ENCODE results near the gene ZMIZ1.

The ZMIZ1 gene

GRCh38 chr10:79183468-79183865 lies 114.7 kb downstream of the ZMIZ1 start:
- no peak for DNase-seq (ENCODE audit: extremely low read depth in 1 of 2, low read depth in 1 of 2)

DNA sequence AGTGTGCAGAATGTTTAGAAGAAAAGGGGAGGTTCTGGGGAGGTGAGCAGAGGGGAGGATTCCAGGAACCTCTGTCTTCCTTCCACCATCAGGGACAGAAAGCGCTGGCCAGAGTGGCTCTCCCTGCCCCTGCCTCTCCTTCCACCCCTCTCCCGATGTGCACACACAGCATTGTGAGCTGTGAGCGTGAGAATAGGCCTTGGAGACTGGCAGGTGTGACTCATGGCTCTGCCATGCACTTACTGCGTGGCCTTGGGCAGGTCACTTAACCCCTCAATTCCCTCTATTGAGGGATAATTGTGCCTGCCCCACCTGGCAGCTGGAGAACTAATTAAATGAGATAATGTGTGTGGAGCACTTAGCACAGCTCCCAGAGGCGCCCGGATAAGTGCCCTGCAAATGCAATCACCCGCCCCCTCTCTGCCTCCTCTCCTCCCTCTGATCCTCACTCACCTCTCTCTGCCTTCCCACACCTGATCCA lies 115.4 kb downstream of the ZMIZ1 start:
- DNase-seq (ENCODE audit: extremely low read depth in 1 of 2, low read depth in 1 of 2): no peak

GRCh38 chr10:79184657-79185056 lies 115.9 kb downstream of the ZMIZ1 start:
- DNase-seq (ENCODE audit: extremely low read depth in 1 of 2, low read depth in 1 of 2): no peak

- DNase-seq (ENCODE audit: extremely low read depth in 1 of 2, low read depth in 1 of 2): no peak
Measured at GRCh38 chr10:79185067-79185774, 116.5 kb downstream of the ZMIZ1 start.

DNA sequence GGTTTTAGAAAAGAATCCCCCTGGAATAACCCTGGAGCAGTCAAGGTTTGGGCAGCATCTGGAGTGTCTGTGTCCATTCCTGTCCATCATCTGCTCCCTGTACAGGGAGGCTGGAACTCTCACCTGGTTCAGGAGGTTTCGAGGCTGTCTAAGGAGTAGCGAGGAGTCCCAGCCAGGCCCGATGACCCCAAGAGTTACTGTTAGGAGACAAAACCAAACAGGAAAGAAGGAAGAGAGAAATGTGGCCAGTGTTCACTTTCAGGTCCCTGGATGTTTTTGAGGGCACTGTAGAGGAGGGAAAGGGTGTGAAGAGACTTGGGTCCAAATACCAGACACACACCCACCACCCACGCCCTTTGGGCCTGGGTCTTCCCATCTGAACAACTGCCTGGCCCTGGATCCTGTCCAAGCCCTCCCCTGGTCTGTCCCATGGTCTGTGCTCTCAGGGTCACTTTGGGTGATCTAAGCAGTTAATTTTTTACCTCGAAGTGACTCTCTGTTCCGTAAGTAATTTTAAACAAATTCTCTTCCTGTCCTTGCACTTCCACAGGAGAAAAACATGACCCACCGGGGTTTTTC lies 117.1 kb downstream of the ZMIZ1 start:
- DNase-seq (ENCODE audit: extremely low read depth in 1 of 2, low read depth in 1 of 2): no peak

GRCh38 chr10:79186486-79187120 lies 117.8 kb downstream of the ZMIZ1 start:
- DNase-seq (ENCODE audit: extremely low read depth in 1 of 2, low read depth in 1 of 2): no peak

GRCh38 chr10:79187121-79187940 lies 118.6 kb downstream of the ZMIZ1 start:
- no peak for DNase-seq (ENCODE audit: extremely low read depth in 1 of 2, low read depth in 1 of 2)

DNA sequence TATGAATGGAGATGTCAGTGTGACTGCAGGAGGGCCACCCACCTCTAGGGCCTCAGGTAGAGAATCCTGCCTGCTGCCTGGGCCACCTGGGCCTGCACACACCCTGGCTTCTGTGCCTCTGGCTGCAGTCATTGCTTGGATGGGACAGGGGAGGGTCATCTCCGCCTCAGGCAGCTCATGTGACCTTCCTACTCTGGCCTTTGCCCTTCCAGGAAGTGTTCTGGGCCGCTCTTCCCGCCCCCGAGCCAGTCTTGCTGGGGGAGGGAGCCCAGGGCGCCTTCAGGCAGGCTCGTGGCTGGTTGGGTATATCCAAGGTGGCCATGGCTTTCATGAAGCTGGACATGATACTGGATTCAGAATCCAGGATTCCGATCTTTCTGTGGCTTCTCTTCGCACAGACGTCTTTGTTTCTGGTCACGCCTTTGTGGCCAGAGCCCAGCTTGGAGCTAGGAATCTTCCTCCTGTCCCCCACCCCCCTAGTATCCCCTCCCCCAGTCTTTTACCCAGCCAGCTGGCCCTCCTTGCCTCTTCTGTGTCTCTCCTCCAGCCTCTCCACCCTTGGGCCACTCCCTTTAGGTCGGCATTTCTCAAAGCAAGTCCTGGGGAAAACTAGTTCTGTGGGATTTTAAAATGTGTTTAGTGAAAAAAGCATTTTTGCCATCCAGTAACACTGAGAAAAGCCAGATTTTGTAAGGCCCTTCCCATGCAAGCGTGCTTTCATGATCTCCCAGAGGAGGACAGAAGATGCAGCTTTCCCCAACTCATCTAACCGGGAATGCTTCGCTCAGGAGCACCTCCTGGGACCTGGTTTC lies 119.6 kb downstream of the ZMIZ1 start:
- DNase-seq (ENCODE audit: extremely low read depth in 1 of 2, low read depth in 1 of 2): no peak

GRCh38 chr10:79189181-79189580 lies 120.4 kb downstream of the ZMIZ1 start:
- no peak for DNase-seq (ENCODE audit: extremely low read depth in 1 of 2, low read depth in 1 of 2)

DNA sequence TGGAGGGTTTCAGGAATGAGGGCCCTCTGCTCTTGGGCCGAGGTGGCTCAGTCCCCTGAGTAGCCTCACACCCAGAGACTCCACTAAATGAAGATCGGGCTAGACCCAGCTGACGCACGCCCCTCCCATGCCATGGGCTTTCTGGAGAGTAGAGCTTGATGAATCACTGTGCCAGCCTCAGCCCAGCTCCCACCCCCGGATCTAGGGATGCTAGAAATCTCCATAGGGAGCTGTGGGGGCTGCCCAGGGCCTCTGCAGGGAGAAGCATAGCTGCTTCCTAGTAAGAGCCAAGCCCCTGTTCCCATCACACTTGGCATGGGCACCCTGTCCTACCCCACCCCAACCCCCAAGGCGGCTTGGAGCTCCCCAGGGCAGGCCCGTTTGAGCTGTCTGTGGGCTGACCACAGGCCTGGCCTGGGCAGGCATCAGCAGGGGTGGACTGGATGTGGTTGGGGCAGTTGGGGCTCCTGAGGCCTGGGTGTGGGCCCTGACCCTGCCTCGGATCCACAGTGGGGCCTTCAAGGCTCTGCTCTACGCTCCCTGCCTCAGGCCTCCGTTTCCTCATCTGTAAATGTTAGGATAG lies 121.2 kb downstream of the ZMIZ1 start:
- no peak for DNase-seq (ENCODE audit: extremely low read depth in 1 of 2, low read depth in 1 of 2)

GRCh38 chr10:79190740-79191261 lies 122.0 kb downstream of the ZMIZ1 start:
- DNase-seq (ENCODE audit: extremely low read depth in 1 of 2, low read depth in 1 of 2): no peak

GRCh38 chr10:79191951-79192676 lies 123.3 kb downstream of the ZMIZ1 start:
- DNase-seq (ENCODE audit: extremely low read depth in 1 of 2, low read depth in 1 of 2): no peak

GRCh38 chr10:79192677-79193003 lies 123.9 kb downstream of the ZMIZ1 start:
- no peak for DNase-seq (ENCODE audit: extremely low read depth in 1 of 2, low read depth in 1 of 2)

DNA sequence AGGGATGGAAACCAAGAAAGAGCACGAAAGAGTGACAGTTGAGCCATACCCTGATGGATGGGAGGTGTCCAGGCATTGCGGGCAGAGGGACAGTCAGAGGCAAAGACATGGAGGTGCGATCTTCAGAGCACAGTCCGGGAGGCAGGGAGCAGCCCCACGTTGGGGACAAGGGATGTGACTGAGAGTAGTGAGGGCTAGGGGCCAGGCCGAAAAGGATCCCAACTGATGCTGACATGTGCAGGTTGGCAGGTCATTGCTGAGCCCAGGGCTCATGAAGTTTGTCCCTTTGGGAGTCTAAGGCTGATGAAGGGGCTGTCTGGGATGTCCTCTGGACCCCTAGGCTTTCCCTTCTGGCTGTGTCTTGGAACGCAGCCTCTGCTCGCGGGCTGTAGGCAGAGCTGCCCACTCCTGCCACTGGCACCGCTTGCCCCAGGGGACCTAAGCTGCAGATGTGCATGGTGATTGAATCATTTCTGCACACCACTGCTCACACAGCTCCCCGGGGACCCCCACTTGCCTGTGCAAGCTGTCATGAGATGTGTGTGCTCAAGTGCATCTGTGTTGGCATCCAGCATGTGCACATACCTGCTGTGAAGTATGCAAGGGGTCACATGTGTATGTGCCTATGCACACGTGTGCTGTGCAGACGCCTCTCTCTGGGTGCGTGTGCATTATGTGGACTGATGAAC lies 125.1 kb downstream of the ZMIZ1 start:
- no peak for DNase-seq (ENCODE audit: extremely low read depth in 1 of 2, low read depth in 1 of 2)

DNA sequence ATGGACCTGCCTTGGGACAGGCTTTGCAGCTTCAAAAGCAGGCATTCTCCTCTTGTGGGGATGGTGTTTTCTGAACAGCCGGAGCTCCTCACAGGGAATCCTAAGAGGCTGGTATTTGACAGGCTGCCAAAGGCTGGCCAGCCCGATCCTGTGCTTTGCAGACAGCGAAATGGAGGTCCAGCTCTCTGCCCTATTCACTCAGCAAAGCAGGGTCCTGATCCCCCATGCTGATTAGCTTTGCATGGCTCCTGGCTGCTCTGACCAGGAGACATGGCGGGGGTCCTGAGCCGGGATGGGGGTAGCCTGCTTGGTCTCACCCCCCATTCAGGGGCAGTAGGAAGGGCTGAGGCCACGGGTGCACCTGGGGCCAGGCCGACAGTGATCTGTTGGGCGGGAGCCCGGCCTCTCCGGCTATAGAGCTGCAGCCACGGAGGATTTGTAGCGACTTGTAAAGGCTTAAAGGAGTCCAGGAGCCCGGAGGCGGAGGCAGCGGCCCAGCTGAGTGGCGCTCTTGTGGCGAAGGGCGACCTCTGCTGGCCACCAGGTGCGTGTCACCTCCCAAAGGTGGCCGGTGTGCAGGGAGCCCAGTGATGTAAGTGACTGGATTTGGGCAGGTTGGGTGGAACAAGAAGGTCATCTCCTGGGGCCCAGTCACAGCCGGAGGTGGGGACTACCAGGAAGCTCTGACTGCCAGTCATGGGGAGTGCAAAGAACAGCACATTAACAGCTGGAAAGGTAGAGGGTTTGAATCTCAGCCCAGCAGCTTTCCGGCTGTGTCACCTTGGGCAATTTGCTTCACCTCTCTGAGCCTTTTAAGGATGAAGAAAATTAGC lies 126.5 kb downstream of the ZMIZ1 start:
- DNase-seq (ENCODE audit: extremely low read depth in 1 of 2, low read depth in 1 of 2): peak; percentile 37 to 74

DNA sequence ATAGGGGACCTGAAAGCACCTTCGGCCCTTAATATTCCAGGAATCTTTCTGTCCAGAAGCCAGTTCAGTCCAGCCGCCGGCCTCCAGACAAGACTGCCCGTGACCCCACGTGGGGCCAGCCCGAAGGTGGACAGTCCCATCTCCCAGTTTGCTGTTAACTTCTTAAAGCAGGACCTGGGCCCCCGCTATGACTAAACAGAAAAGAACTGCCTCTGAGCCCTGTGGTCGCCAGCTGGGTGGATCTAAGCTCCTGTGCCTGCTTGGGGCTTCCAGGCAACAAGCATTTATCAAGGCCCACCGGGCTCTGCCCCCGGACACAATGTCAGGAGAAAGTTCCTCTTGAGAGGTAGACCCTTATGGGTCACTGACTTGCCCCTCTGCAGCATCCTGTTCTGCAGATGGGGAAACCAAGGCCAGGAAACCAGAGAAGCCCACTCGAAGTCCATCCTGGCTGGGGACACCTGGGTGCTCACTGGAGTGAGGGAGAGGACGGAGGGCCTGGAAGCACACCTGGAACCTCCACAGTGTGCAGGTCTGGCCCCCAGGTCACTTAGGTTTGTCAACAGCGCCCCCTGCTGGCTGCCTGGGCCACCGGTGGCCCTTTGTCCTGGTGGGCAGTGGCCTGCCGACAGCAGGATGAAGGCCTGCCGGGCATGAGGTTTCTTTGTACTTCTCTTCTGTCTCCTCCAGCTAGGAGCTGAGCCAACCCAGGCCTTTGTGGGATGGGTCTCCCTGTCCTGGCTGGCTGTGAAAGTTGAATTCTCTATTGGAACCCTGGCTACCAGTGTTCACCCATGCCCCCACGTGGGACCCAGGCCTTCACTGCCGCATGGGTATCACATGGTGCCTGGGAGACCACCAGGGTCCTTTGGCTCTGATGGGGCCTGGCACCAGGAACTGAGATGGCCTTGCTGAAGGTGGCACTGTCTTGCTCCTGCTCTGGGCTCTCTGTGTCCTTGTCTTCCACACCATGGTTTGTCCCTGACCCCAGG lies 128.0 kb downstream of the ZMIZ1 start:
- DNase-seq (ENCODE audit: extremely low read depth in 1 of 2, low read depth in 1 of 2): peak; percentile 42 to 67

DNA sequence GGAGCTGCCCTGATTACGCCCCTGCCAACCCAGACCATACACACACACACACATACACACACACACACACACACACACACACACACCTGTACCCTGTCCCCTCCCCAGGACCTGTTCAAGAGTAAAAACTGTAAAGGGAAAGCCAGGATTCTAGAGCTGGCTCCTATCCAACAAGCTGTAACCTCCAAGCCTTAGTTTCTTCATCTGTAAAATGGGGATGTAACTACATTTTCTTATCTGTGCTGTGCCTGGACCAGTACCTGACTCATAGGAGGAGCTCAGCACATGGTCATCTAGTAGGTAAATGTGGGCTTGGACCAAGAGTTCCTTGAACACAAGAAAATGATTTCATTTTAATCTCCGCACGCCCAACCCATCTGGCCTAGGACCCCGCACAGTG lies 128.8 kb downstream of the ZMIZ1 start:
- DNase-seq (ENCODE audit: extremely low read depth in 1 of 2, low read depth in 1 of 2): no peak
